Hepatocyte (in vitro differentiated cells): ENCODE results near the gene TAS2R46. TPM values are rescaled to one million over a fixed set of nuclear protein-coding genes. Genes with fewer than 3 reads are reported as not detected.
"Not testable (repeated sequence)": the region's sequence is repeated elsewhere in the genome, so short reads cannot be mapped to it uniquely, and the experiment has no call there.

Experiments
- DNase-seq: peaks from one replicate; pipeline ENCODE4 v3.0.0-alpha.2; 2016; ENCODE audit warnings: low spot score
- H2AFZ ChIP-seq: fragments of 200-600 bp; sonication (generic); 2 replicates; pipeline ENCODE4 v1.6.0; 2016; ENCODE audit warnings: antibody characterized with exemption, mild to moderate bottlenecking
- H3K27ac ChIP-seq: fragments of 200-600 bp; sonication (generic); 2 replicates; pipeline ENCODE4 v1.5.1; 2016; ENCODE audit warnings: mild to moderate bottlenecking
- H3K27me3 ChIP-seq: fragments of 200-600 bp; sonication (generic); 2 replicates; pipeline ENCODE4 v1.6.1; 2016
- H3K36me3 ChIP-seq: fragments of 200-600 bp; sonication (generic); replicated peaks from 2 replicates; pipeline ENCODE4 v1.5.1; 2016; ENCODE audit warnings: low read depth; ENCODE audit not compliant: insufficient read depth
- H3K4me1 ChIP-seq: fragments of 200-600 bp; sonication (generic); 2 replicates; pipeline ENCODE4 v1.5.1; 2016; ENCODE audit warnings: mild to moderate bottlenecking, moderate library complexity; ENCODE audit not compliant: insufficient read depth
- H3K4me2 ChIP-seq: fragments of 200-600 bp; sonication (generic); 2 replicates; pipeline ENCODE4 v1.6.0; 2016
- H3K4me3 ChIP-seq: fragments of 200-600 bp; sonication (generic); 2 replicates; pipeline ENCODE4 v1.5.1; 2016; ENCODE audit warnings: mild to moderate bottlenecking
- H3K79me2 ChIP-seq: fragments of 200-600 bp; sonication (generic); 2 replicates; pipeline ENCODE4 v1.6.0; 2017; ENCODE audit warnings: mild to moderate bottlenecking
- H3K9me2 ChIP-seq: fragments of 200-600 bp; sonication (generic); replicated peaks from 2 replicates; pipeline ENCODE4 v1.6.0; 2017; ENCODE audit warnings: mild to moderate bottlenecking; ENCODE audit not compliant: insufficient read depth
- H3K9me3 ChIP-seq: fragments of 200-600 bp; sonication (generic); 2 replicates; pipeline ENCODE4 v1.5.1; 2016; ENCODE audit warnings: low read depth, mild to moderate bottlenecking
- H4K20me1 ChIP-seq: fragments of 200-600 bp; sonication (generic); 2 replicates; pipeline ENCODE4 v1.6.0; 2016; ENCODE audit warnings: mild to moderate bottlenecking; ENCODE audit not compliant: insufficient read depth, poor library complexity, severe bottlenecking
- EZH2 ChIP-seq: fragments of 200-600 bp; sonication (generic); IDR thresholded peaks from 2 replicates; pipeline ENCODE4 v1.6.1; 2016; ENCODE audit warnings: antibody characterized with exemption, mild to moderate bottlenecking, borderline replicate concordance
- EZH2phosphoT487 ChIP-seq: fragments of 200-600 bp; sonication (generic); IDR thresholded peaks from one replicate; pipeline ENCODE4 v1.6.1; 2018; ENCODE audit warnings: antibody characterized with exemption, mild to moderate bottlenecking, low read depth, moderate library complexity; ENCODE audit not compliant: unreplicated experiment, severe bottlenecking
- WGBS: methylation state at CpG from one replicate; pipeline ENCODE4 v1.1.6; 2016; ENCODE audit warnings: low lambda C conversion rate; ENCODE audit errors: missing lambda C conversion rate; 5-methylcytosine and 5-hydroxymethylcytosine counted together
- polyA plus RNA-seq: library from polyadenylated mRNA; unstranded; fragments of >200 nt; fragmentation: Nextera tagmentation; extraction: Ambion mirVana; gene quantifications from 2 replicates; pipeline ENCODE4 v1.2.1, GENCODE V29; 2016
- total RNA-seq: library from RNA; depleted of rRNA; stranded (reverse); fragments of >200 nt; gene quantifications from 2 replicates; pipeline ENCODE4 v1.2.3, GENCODE V29; 2014
- TF ChIP-seq, protein P1 (sequence below): fragments of 200-600 bp; sonication (generic); IDR thresholded peaks from 2 replicates; pipeline ENCODE4 v1.5.1; 2016; ENCODE audit warnings: antibody characterized with exemption, mild to moderate bottlenecking; ENCODE audit not compliant: poor library complexity

Gene TAS2R46
- total and polyA plus RNA-seq, 2 experiments from 2014 or later, result 2.9 TPM; not detected in 1

DNA sequence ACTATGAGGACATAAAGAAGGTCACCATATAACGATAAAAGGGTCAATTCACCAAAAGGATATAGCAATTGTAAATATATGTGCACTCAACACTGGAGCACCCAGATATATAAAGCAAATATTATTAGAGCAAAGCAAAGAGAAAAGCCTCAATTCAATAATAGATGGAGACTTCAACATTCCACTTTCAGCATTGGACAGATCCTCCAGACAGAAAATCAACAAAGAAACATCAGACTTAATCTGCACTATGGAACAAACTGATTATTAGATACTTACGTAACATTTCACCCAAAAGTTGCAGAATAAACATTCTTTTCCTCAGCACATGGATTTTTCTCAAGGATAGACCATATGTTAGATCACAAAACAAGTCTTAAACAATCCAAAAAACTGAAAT is 20.7 kb downstream of the TAS2R46 start:
- WGBS, result 66% methylated on average over 2 of the region's 2 CpGs

DNA sequence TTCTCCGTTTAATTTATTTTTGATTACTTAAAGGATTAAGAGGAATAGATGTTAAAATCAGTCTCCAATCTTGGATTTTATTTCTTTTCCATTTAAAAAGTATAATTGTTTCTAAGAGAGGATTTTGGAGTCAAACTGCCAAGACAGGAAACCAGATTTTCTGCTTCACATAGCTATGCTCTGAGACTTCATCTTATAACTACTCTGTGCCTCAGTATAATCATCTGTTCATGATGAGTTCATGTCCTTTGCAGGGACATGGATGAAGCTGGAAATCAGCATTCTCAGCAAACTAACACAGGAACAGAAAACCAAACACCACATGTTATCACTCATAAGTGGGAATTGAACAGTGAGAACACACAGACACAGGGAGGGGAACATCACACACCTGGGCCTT is 21.9 kb downstream of the TAS2R46 start:
- Histone ChIP-seq H3K9me3 (no peaks in the 10 kb centered on the region), H2AFZ (no peak overlapping the region), H3K27ac (no peak overlapping the region), H3K4me1 (no peaks in the 10 kb centered on the region), H3K36me3 (no peaks in the 10 kb centered on the region), H3K9me2 (no peaks in the 10 kb centered on the region), H4K20me1 (no peaks in the 10 kb centered on the region), H3K79me2 (peaks cover 23% of the 10 kb centered on the region), H3K4me3 (no peak overlapping the region), H3K4me2 (no peak overlapping the region), H3K27me3 (no peaks in the 10 kb centered on the region)
- TF ChIP-seq EZH2phosphoT487, result no peak
- no peak for TF ChIP-seq EZH2
- TF ChIP-seq, protein P1, sequence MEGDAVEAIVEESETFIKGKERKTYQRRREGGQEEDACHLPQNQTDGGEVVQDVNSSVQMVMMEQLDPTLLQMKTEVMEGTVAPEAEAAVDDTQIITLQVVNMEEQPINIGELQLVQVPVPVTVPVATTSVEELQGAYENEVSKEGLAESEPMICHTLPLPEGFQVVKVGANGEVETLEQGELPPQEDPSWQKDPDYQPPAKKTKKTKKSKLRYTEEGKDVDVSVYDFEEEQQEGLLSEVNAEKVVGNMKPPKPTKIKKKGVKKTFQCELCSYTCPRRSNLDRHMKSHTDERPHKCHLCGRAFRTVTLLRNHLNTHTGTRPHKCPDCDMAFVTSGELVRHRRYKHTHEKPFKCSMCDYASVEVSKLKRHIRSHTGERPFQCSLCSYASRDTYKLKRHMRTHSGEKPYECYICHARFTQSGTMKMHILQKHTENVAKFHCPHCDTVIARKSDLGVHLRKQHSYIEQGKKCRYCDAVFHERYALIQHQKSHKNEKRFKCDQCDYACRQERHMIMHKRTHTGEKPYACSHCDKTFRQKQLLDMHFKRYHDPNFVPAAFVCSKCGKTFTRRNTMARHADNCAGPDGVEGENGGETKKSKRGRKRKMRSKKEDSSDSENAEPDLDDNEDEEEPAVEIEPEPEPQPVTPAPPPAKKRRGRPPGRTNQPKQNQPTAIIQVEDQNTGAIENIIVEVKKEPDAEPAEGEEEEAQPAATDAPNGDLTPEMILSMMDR, result no peak
- no peak for DNase-seq
- 90% methylated on average over 1 of the region's 1 CpG for WGBS

More for the DNA sequence above, 20.7 kb downstream of the TAS2R46 start:
- not testable (repeated sequence) for H3K9me3 ChIP-seq, H3K4me3 ChIP-seq, H3K4me1 ChIP-seq, H2AFZ ChIP-seq, H3K4me2 ChIP-seq, H3K9me2 ChIP-seq, H3K27me3 ChIP-seq, H3K27ac ChIP-seq, DNase-seq, H3K36me3 ChIP-seq, H4K20me1 ChIP-seq
- H3K79me2 ChIP-seq, result peaks cover 23% of the 10 kb centered on the region

DNA sequence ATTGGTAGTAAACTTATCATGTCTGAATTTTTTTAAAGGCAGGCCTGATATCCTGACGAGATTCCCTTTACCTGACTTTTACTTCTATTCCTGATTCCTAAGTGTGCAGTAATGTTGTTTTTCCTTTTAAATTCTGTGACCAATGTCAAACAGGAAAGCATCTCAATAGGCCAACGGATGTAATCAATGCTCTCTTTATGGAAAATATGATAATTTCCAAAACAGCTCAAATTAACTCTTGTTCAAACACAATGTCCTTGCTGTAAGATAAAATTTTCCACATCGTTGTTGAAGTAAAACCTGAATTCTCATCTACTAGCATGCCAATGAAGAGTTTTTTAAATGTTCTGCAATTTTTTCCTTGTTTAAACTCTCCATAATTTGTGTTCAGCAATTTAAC is 22.9 kb downstream of the TAS2R46 start:
- Histone ChIP-seq H3K9me3 (no peaks in the 10 kb centered on the region), H3K4me3 (no peak overlapping the region), H3K36me3 (no peaks in the 10 kb centered on the region), H3K27ac (no peak overlapping the region), H3K27me3 (no peaks in the 10 kb centered on the region), H3K4me1 (no peaks in the 10 kb centered on the region), H3K4me2 (no peak overlapping the region), H3K9me2 (no peaks in the 10 kb centered on the region), H2AFZ (no peak overlapping the region), H4K20me1 (no peaks in the 10 kb centered on the region), H3K79me2 (peaks cover 18% of the 10 kb centered on the region)
- WGBS, result 95% methylated on average over 3 of the region's 3 CpGs
- no peak for DNase-seq
- no peak for TF ChIP-seq EZH2
- no peak for TF ChIP-seq EZH2phosphoT487
- TF ChIP-seq, protein P1, result no peak

DNA sequence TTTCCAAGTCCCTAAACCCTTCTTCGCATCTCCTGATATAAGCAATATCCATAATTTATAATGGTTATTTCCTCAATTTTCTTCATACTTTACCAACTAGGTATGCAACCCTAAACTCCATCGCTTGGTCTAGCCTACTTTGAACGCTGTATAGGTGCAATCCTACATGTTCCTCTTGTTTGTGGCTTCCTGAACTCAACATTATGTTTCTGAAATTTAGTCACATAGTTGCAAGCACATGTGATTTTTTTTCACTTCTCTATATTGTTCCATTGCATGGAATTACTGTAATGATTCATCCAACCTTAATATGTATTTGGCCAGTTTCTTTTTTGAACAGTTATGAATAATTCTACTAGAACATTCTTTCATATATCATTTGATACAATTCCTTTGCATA is 28.1 kb downstream of the TAS2R46 start:
- not testable (repeated sequence) for H3K4me1 ChIP-seq, DNase-seq
- 92% methylated on average over 1 of the region's 3 CpGs for WGBS

DNA sequence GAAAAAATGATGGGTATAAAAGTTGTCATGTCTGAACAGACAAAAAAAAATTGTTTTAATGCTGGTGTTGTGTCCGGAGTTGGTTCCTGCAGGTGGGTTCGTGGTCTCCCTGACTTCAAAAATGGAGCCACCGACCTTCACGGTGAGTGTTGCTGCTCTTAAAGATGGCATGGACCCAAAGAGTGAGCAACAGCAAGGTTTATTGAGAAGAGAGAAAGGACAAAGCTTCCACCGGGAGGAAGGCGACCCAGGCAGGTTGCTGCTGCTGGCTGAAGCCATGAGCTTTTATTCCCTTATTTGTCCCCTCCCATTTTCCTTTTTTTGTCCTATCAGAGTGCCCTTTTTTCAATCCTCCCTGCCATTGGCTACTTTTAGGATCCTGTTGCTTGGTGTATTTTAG is 30.8 kb downstream of the TAS2R46 start, which contains the start of gene TAS2R31:
Gene TAS2R31 (minus strand): TSS at position 101 of the 400 bp plus-strand sequence. CDS start 72 bp downstream, at position 29.
- no peaks in the 10 kb centered on the region for H3K36me3 ChIP-seq
- no peaks in the 10 kb centered on the region for H3K4me1 ChIP-seq
- no peaks in the 10 kb centered on the region for H3K9me3 ChIP-seq
- no peak within 1 kb of the TSS for H3K4me2 ChIP-seq
- H2AFZ ChIP-seq, result no peak within 1 kb of the TSS
- no peaks in the 10 kb centered on the region for H3K79me2 ChIP-seq
- no peaks in the 10 kb centered on the region for H4K20me1 ChIP-seq
- TF ChIP-seq EZH2phosphoT487, result no peak
- no peak for DNase-seq
- no peaks in the 10 kb centered on the region for H3K27me3 ChIP-seq
- WGBS, result 97% methylated on average over 6 of the region's 6 CpGs
- no peaks in the 10 kb centered on the region for H3K9me2 ChIP-seq
- no peak within 1 kb of the TSS for H3K4me3 ChIP-seq
- no peak within 1 kb of the TSS for H3K27ac ChIP-seq

More for the DNA sequence above, 28.1 kb downstream of the TAS2R46 start:
- H4K20me1 ChIP-seq, H3K36me3 ChIP-seq, H3K4me3 ChIP-seq, H3K79me2 ChIP-seq, H3K4me2 ChIP-seq, H3K27ac ChIP-seq, H2AFZ ChIP-seq, H3K27me3 ChIP-seq, H3K9me2 ChIP-seq, H3K9me3 ChIP-seq: not testable (repeated sequence)
